Hippocampal formation (tissue), 2 donors: ENCODE results near the gene PQBP1.

Experiments used
- DNase-seq, 2 donors: peaks; one replicate each; lab custom pipeline; 2025; lab: John Stamatoyannopoulos, UW

PQBP1 gene

GRCh38 chrX:48924270-48924669 lies 26.5 kb downstream of the PQBP1 start:
- DNase-seq, result no peak

- no peak for DNase-seq
Measured at GRCh38 chrX:48927123-48927522, 29.4 kb downstream of the PQBP1 start.

GRCh38 chrX:48927736-48928382 lies 30.1 kb downstream of the PQBP1 start:
- DNase-seq, result no peak

GRCh38 chrX:48933757-48934156 lies 36.0 kb downstream of the PQBP1 start:
- no peak for DNase-seq

- no peak for DNase-seq
Measured at GRCh38 chrX:48934581-48935300, 37.0 kb downstream of the PQBP1 start.

- DNase-seq, result no peak
Measured at GRCh38 chrX:48935301-48935670, 37.6 kb downstream of the PQBP1 start.

- DNase-seq, result no peak
Measured at GRCh38 chrX:48936429-48937053, 38.8 kb downstream of the PQBP1 start.

GRCh38 chrX:48937054-48937907 lies 39.6 kb downstream of the PQBP1 start:
- no peak for DNase-seq

- no peak for DNase-seq
Measured at GRCh38 chrX:48938721-48939425, 41.1 kb downstream of the PQBP1 start.

- DNase-seq, result no peak
Measured at GRCh38 chrX:48939524-48940228, 41.9 kb downstream of the PQBP1 start.

- no peak for DNase-seq
Measured at GRCh38 chrX:48940404-48940955, 42.8 kb downstream of the PQBP1 start.

GRCh38 chrX:48942895-48943294 lies 45.2 kb downstream of the PQBP1 start:
- no peak for DNase-seq

GRCh38 chrX:48945517-48946348 lies 48.0 kb downstream of the PQBP1 start:
- DNase-seq, result peak; percentile 15 to 23

- no peak for DNase-seq
Measured at GRCh38 chrX:48948589-48948988, 50.9 kb downstream of the PQBP1 start.
